Measurements from ENCODE around the gene DPCD. TPM values are rescaled to one million over a fixed set of nuclear protein-coding genes. Genes with fewer than 3 reads are reported as not detected.

Gene DPCD
- total and polyA plus RNA-seq, 2 experiments from 2014 or later: 22.5 to 38.1 TPM

GRCh38 chr10:101568054-101568745 is 19.9 kb upstream of the DPCD start:
- no peaks in the 10 kb centered on the region; the same call in 2 of the 3 replicates for H3K36me3 Mint-ChIP-seq (ENCODE audit: low read depth)
- H3K27ac Mint-ChIP-seq: no peak overlapping the region
- Histone ChIP-seq H3K4me3 (no peak overlapping the region), H3F3A (replicated peaks; ENCODE audit: low read depth) (peaks cover 6% of the 10 kb centered on the region; the same call in 1 of the 2 replicates), H2AFZ (no peak overlapping the region), H3K79me2 (replicated peaks; ENCODE audit: insufficient read depth) (no peaks in the 10 kb centered on the region), H3K27me3 (ENCODE audit: insufficient read depth) (peaks cover 73% of the 10 kb centered on the region), H3K36me3 (ENCODE audit: insufficient read depth) (no peaks in the 10 kb centered on the region; the same call in 1 of the 2 replicates), H3K4me2 (no peak overlapping the region), H3K27ac (ENCODE audit: low read depth) (no peak overlapping the region), H3K9me2 (ENCODE audit: insufficient read depth) (no peaks in the 10 kb centered on the region), H3K4me1 (ENCODE audit: insufficient read depth) (peaks cover 11% of the 10 kb centered on the region; the same call in 1 of the 2 replicates), H4K20me1 (replicated peaks; ENCODE audit: insufficient read depth) (no peaks in the 10 kb centered on the region)
- peaks cover 21% of the 10 kb centered on the region for H3K4me1 Mint-ChIP-seq
- TF ChIP-seq ZNF462 (CRISPR knock-in tag; IDR thresholded peaks at IDR 0.05): no peak
- no peak for TF ChIP-seq CREB1 (CRISPR knock-in tag; IDR thresholded peaks at IDR 0.05; ENCODE audit: low read depth)
- TF ChIP-seq STAT1 (IDR thresholded peaks at IDR 0.05; ENCODE audit: unreplicated experiment): no peak
- TF ChIP-seq EZH2phosphoT487 (IDR thresholded peaks at IDR 0.05; ENCODE audit: unreplicated experiment): no peak
- TF ChIP-seq EZH2 (IDR thresholded peaks at IDR 0.05; ENCODE audit: low read depth, unreplicated experiment): no peak
- no peak for TF ChIP-seq ZNF114 (CRISPR knock-in tag; IDR thresholded peaks at IDR 0.05)
- no peak for TF ChIP-seq JUNB (IDR thresholded peaks at IDR 0.05; ENCODE audit: unreplicated experiment)
- no peak for TF ChIP-seq ZNF331 (CRISPR knock-in tag; IDR thresholded peaks at IDR 0.05; ENCODE audit: low read depth)
- TF ChIP-seq REST (IDR thresholded peaks at IDR 0.05; ENCODE audit: unreplicated experiment): no peak
- TF ChIP-seq NANOG (IDR thresholded peaks at IDR 0.05; ENCODE audit: borderline replicate concordance): no peak
- no peak for TF ChIP-seq CTCF (conservative IDR thresholded peaks at IDR 0.05; ENCODE audit: low read depth in 2 of 2)
- no peak for TF ChIP-seq POLR2AphosphoS5 (IDR thresholded peaks at IDR 0.05; ENCODE audit: low read depth)
- TF ChIP-seq ETS1 (IDR thresholded peaks at IDR 0.05): no peak
- DNase-seq (ENCODE audit: low spot score) (no peak), ATAC-seq (no peak)
- no peak overlapping the region for H3K4me3 Mint-ChIP-seq
- H3K9me3 Mint-ChIP-seq: no peaks in the 10 kb centered on the region
- peaks cover 50% of the 10 kb centered on the region for H3K27me3 Mint-ChIP-seq (ENCODE audit: insufficient read depth, low read depth, poor library complexity)

Data from GM23338 (cell line).